Measurements from ENCODE around the gene ZSCAN12. TPM values are rescaled to one million over a fixed set of nuclear protein-coding genes. Genes with fewer than 3 reads are reported as not detected.

ZSCAN12 gene
- total and polyA plus RNA-seq, 2 of the 13 experiments (the other 11 are each of a cell fraction or from before 2014, with no cell fraction given): 2.8 to 8.9 TPM

GRCh38 chr6:28380381-28380780 lies 19.2 kb downstream of the ZSCAN12 start:
- Histone ChIP-seq H3K36me3 (replicated peaks in 1 of 2; ENCODE audit: control insufficient read depth in 1 of 2, insufficient read depth in 2 of 2, low read length in 2 of 2) (peaks cover 0 to 28% of the 10 kb centered on the region in 2 experiments), H3K27me3 (ENCODE audit: control insufficient read depth in 1 of 2, insufficient read depth in 2 of 2, low read length in 2 of 2) (no peaks in the 10 kb centered on the region), H3K4me1 (ENCODE audit: insufficient read depth, low read length) (peaks cover 39% of the 10 kb centered on the region), H3K27ac (ENCODE audit: extremely low read length, insufficient read depth, low read length) (no peak overlapping the region), H3K9ac (ENCODE audit: insufficient read depth, low read depth, low read length) (no peak overlapping the region), H3K4me3 (replicated peaks in 1 of 3; ENCODE audit: insufficient read depth in 1 of 3, low read depth in 2 of 3, low read length in 3 of 3) (no peak overlapping the region), H4K20me1 (ENCODE audit: insufficient read depth, low read length) (no peaks in the 10 kb centered on the region), H3K4me2 (ENCODE audit: low read depth, low read length) (no peak overlapping the region), H2AFZ (ENCODE audit: low read length) (no peak overlapping the region), H3K9me3 (ENCODE audit: low read length) (no peaks in the 10 kb centered on the region), H3K79me2 (ENCODE audit: insufficient read depth, low read length) (no peaks in the 10 kb centered on the region)
- TSS peak; percentile 2 for BruUV-seq (replicated peaks)
- FAIRE-seq (no peak), DNase-seq (ENCODE audit: low spot score) (peak; percentile 15), ATAC-seq (no peak)
- WGBS (ENCODE audit: low lambda C conversion rate): 83% methylated on average over 2 of the region's 2 CpGs
- POLR2A ChIA-PET: interaction anchor here (3.4 kb wide), 1 partner anchor 44 kb away, joined by 19 read pairs; the partner anchor contains the start of gene ZSCAN31
- TF ChIP-seq MTF2 (CRISPR knock-in tag; IDR thresholded peaks at IDR 0.05; ENCODE audit: borderline replicate concordance) (no peak), WIZ (CRISPR knock-in tag; IDR thresholded peaks at IDR 0.05) (no peak), KLF6 (CRISPR knock-in tag; IDR thresholded peaks at IDR 0.05) (no peak), PHF8 (CRISPR knock-in tag; IDR thresholded peaks at IDR 0.05) (no peak), ZNF839 (CRISPR knock-in tag; IDR thresholded peaks at IDR 0.05; ENCODE audit: borderline replicate concordance) (no peak), TCF12 (IDR thresholded peaks at IDR 0.05) (no peak), TCF12 (CRISPR knock-in tag; IDR thresholded peaks at IDR 0.05) (no peak), RARA (CRISPR knock-in tag; IDR thresholded peaks at IDR 0.05) (no peak)
- intact Hi-C loops (cut with micrococcal nuclease; ENCODE audit: unreplicated experiment): loop anchor here (5.0 kb wide), 1 partner anchor 207 kb away; a partner anchor contains a TSS
- in situ Hi-C loops (cut with HindIII; ENCODE audit: extremely low pct_ligation_motif_present, low pct_unique_long_range_greater_than_20kb): no loop called here
- CTCF ChIA-PET (ENCODE audit: low intra/inter-chr PET ratio, low total read pairs): no interaction called here

DNA sequence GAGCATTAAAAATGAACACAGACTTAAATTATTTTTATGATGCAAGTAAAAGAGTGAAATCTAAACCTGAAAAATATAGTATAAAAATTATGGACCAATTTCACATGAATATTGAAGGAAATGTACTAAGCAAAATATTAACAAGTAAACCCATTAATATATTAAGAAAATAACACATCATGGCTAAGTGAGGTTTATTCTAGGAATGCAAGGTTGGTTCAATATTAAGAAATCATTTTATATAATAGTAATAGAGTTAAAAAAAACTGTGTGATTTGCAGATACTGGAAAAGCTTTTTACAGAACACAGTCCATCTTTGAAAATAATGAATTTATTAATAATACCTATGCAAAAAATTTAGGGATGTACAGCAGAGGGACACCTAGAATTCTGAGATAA lies 20.9 kb downstream of the ZSCAN12 start:
- Histone ChIP-seq H3K36me3 (replicated peaks in 1 of 2; ENCODE audit: control insufficient read depth in 1 of 2, insufficient read depth in 2 of 2, low read length in 2 of 2) (peaks cover 0 to 28% of the 10 kb centered on the region in 2 experiments), H2AFZ (ENCODE audit: low read length) (no peak overlapping the region), H4K20me1 (ENCODE audit: insufficient read depth, low read length) (no peaks in the 10 kb centered on the region), H3K9ac (ENCODE audit: insufficient read depth, low read depth, low read length) (no peak overlapping the region), H3K9me3 (ENCODE audit: low read length) (no peaks in the 10 kb centered on the region), H3K27ac (ENCODE audit: extremely low read length, insufficient read depth, low read length) (no peak overlapping the region), H3K27me3 (ENCODE audit: control insufficient read depth in 1 of 2, insufficient read depth in 2 of 2, low read length in 2 of 2) (no peaks in the 10 kb centered on the region), H3K4me3 (replicated peaks in 1 of 3; ENCODE audit: insufficient read depth in 1 of 3, low read depth in 2 of 3, low read length in 3 of 3) (no peak overlapping the region), H3K4me1 (ENCODE audit: insufficient read depth, low read length) (peaks cover 32% of the 10 kb centered on the region), H3K79me2 (ENCODE audit: insufficient read depth, low read length) (no peaks in the 10 kb centered on the region), H3K4me2 (ENCODE audit: low read depth, low read length) (no peak overlapping the region)
- in situ Hi-C loops (cut with HindIII; ENCODE audit: extremely low pct_ligation_motif_present, low pct_unique_long_range_greater_than_20kb) (no loop called here), intact Hi-C loops (cut with micrococcal nuclease; ENCODE audit: unreplicated experiment) (no loop called here)
- FAIRE-seq: no peak
- TF ChIP-seq HNF4A (CRISPR knock-in tag; IDR thresholded peaks at IDR 0.05): no peak
- TF ChIP-seq, protein P1, sequence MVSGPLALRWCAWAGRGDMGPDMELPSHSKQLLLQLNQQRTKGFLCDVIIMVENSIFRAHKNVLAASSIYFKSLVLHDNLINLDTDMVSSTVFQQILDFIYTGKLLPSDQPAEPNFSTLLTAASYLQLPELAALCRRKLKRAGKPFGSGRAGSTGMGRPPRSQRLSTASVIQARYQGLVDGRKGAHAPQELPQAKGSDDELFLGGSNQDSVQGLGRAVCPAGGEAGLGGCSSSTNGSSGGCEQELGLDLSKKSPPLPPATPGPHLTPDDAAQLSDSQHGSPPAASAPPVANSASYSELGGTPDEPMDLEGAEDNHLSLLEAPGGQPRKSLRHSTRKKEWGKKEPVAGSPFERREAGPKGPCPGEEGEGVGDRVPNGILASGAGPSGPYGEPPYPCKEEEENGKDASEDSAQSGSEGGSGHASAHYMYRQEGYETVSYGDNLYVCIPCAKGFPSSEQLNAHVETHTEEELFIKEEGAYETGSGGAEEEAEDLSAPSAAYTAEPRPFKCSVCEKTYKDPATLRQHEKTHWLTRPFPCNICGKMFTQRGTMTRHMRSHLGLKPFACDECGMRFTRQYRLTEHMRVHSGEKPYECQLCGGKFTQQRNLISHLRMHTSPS (CRISPR knock-in tag; IDR thresholded peaks at IDR 0.05; ENCODE audit: low read depth): no peak
- no peak for TF ChIP-seq NCOA5 (CRISPR knock-in tag; IDR thresholded peaks at IDR 0.05)
- CTCF ChIA-PET (ENCODE audit: low intra/inter-chr PET ratio, low total read pairs): no interaction called here
- no peak for DNase-seq (ENCODE audit: low spot score)
- no TSS peak for BruUV-seq (replicated peaks)
- POLR2A ChIA-PET: no interaction called here
- ATAC-seq: no peak

All from HepG2 (cell line).